HCT116 (cell line): Measurements from ENCODE around the gene BTBD10.

Experiments used
- RAD21 ChIP-seq: IDR thresholded peaks from 2 replicates; pipeline ENCODE4 v1.6.1; 2012; ENCODE audit warnings: low read depth, mild to moderate bottlenecking
- TF ChIP-seq, protein P1 (sequence below), 3 experiments: fragments of 200-600 bp in 1 of 3; sonication (generic) in 1 of 3; IDR thresholded peaks in 2 of 3; conservative IDR thresholded peaks in 1 of 3; 2 replicates each; pipeline ENCODE4 v1.5.1; 2012 to 2017; ENCODE audit warnings: low read depth in 2 of 3, low read length in 2 of 3, antibody characterized with exemption in 1 of 3, borderline replicate concordance in 1 of 3, control low read depth in 1 of 3, mild to moderate bottlenecking in 1 of 3, mixed read lengths in 1 of 3, mixed run types in 1 of 3, moderate library complexity in 1 of 3; ENCODE audit not compliant: insufficient read depth in 1 of 3
- TF ChIP-seq, protein P2 (sequence below): IDR thresholded peaks from 2 replicates; pipeline ENCODE4 v1.6.1; 2012

DNA sequence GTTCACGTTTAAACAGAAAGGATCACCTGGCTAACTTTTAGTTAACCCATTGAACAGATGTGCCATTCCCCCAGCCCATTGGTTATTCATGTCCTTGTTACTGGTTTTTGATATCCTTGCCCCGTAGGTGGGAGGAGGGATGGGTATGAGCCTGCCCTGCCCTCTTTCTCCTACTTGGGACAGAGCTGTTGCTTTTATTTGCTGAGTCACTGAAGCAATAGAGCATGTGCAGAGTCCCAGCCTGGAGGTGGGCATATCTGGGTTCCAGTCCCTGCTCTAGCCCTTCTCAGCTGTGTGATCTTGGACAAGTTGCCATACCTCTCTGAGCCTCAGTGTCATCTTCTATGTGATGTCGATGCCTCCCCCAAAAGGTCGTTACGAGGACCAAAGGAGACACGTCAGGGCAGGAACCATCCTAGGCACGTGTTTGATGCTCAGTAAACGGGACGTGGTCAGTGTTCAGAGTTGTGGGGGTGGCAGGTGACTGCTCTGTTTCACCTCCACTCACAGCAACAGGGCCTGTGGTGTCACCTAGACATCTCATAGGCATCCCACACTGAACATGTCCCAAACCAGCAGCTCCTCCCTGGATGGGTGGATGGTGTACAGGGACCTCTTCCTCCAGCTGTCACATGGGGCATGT, 124.5 kb downstream of the BTBD10 start:
- TF ChIP-seq, protein P1, sequence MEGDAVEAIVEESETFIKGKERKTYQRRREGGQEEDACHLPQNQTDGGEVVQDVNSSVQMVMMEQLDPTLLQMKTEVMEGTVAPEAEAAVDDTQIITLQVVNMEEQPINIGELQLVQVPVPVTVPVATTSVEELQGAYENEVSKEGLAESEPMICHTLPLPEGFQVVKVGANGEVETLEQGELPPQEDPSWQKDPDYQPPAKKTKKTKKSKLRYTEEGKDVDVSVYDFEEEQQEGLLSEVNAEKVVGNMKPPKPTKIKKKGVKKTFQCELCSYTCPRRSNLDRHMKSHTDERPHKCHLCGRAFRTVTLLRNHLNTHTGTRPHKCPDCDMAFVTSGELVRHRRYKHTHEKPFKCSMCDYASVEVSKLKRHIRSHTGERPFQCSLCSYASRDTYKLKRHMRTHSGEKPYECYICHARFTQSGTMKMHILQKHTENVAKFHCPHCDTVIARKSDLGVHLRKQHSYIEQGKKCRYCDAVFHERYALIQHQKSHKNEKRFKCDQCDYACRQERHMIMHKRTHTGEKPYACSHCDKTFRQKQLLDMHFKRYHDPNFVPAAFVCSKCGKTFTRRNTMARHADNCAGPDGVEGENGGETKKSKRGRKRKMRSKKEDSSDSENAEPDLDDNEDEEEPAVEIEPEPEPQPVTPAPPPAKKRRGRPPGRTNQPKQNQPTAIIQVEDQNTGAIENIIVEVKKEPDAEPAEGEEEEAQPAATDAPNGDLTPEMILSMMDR (IDR thresholded peaks at IDR 0.05 in 2 of 3, conservative IDR thresholded peaks at IDR 0.05 in 1 of 3; ENCODE audit: borderline replicate concordance in 1 of 3, insufficient read depth in 1 of 3, low read depth in 2 of 3, low read length in 2 of 3) = no peak
- no peak for TF ChIP-seq RAD21
- TF ChIP-seq, protein P2, sequence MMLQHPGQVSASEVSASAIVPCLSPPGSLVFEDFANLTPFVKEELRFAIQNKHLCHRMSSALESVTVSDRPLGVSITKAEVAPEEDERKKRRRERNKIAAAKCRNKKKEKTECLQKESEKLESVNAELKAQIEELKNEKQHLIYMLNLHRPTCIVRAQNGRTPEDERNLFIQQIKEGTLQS = no peak
